ENCODE measurements around the gene ARAP1.
A peak's percentile ranks its signal among the peaks of the same experiment; 100 is the strongest.

Gene ARAP1

GRCh38 chr11:72702096-72702495 lies 50.1 kb downstream of the ARAP1 start:
- DNase-seq: no peak

GRCh38 chr11:72701466-72701865 lies 50.7 kb downstream of the ARAP1 start:
- no peak for DNase-seq

DNA sequence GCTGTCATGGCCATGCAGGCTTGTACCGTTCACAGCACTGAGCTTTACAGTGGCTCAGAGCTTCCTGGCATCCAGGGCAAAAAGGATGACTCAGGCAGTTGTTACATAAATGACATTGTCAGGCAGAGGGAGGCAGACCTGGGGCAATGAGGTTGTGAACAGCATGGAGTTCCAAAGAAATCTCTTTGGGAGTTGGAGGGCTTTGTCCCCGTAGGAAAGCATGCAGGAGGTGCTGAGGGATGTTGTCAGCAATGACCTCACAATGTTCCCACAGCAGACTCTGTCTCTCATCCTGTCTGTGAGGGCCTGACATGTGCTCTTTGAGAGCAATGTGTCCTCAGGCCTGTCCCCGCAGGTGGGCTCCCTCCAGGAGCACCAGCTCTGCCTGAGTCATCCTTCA lies 52.1 kb downstream of the ARAP1 start:
- no peak for DNase-seq

GRCh38 chr11:72697814-72698213 lies 54.4 kb downstream of the ARAP1 start:
- no peak for DNase-seq

DNA sequence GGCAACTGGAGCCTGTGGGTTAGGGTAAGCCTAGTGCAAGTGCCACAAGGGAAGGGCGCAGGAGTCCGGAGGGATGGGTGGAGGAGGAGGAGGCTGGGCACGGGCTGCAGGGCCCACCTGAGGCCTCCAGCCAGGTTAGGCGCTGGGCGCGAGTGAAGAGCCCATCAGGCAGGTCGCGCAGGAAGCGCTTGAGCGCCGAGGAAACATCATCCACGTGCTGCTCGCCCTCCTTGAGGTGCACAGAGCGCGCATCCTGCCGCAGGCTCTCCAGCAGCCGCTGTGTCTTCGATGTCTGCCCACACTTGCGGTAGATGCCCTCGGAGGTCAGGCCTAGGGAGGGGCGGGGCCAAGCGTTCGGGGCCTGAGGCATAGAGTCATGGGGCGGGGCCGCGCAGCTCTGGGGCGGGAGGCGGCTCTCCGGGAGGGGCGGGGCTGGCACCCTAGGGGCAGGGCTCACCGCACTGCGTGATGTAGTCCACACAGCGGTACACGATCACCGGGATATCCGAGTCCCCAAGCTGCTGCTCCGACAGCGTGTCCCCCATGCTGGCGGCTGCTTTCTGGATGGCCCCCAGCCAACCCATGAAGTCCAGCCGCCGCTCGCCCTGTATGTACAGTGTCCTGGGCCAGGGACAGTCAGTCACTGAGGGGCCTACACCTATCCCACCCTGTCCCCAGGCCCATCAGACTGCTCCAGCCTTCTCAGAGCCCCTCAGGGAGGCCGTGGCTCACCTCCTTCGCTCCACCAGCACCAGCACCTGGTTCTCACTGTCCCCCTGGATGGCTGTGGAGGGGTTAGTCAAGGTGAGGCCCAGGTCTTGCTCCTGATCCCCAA lies 55.1 kb downstream of the ARAP1 start:
- no peak for DNase-seq

DNA sequence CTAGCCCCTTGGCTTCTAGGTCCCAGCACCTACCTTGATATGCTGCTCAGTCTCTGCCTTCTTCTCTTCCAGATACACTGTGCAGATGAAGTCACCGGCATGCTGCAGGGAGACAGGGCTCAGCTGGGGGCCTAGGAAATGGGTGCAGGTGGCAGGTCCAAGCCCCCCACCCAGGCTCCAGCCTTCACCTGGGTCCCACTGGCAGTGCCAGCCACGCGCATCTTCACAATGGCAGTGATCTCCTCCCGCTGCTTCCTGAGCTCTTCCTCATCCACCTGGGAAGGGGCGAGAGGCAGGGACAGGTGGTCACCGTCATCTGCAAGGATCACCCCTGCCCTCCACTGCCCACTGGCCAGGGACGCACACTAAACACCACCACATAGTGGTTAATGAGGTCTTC lies 56.9 kb downstream of the ARAP1 start:
- no peak for DNase-seq

DNA sequence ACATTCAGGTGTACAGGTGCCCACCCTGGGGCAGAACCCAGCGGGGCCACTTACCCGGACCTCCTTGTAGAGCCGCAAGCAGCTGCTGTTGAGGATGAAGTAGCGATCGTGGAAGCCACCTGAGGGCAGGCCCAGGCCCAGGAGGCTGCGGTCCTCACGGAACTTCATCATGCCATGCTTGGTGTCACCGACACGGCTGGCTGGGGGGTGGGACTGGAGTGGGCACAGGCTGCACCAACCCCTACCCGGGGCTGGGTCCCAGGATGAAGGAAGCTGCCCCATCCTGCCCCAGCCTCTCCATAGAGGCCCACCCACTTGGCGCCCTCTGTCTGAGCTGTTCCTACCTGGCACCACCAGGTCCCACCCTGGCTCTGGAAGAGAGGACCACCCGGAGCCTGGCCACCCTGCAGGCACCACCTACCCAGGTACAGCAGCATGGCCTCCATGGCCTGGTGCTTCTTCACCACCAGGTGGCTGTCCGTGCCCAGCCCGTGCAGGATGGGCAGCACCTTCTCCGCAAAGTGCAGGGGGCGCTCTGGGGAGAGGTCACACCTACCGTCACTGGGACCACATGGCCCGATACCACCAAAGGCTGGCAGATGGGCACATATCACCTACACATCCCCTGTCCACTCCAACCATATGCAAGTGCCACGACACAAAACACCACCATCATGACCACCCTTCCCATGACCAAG lies 58.8 kb downstream of the ARAP1 start:
- DNase-seq: no peak

GRCh38 chr11:72692498-72693237 lies 59.5 kb downstream of the ARAP1 start:
- no peak for DNase-seq

DNA sequence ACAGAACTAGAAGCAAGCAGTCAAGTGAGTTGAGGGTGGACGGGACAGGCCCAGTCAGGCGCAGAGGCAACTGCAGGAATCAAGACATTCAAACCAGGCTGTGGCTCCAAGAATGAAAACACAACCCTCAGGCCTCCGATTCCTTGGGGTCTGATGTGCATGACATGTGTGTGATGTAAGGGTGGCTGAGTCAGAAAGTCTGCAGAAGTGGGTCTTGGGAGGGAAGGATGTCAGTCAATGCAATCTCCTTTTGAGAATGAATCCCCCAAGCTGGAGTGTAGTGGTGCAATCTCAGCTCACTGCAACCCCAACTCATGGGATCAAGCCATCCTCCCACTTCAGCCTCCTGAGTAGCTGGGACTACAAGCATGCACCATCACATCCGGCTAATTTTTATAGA lies 62.0 kb downstream of the ARAP1 start:
- peak; percentile 62 for DNase-seq

GRCh38 chr11:72688929-72689328 lies 63.3 kb downstream of the ARAP1 start:
- no peak for DNase-seq

GRCh38 chr11:72688486-72688885 lies 63.7 kb downstream of the ARAP1 start:
- no peak for DNase-seq

GRCh38 chr11:72687326-72687725 lies 64.9 kb downstream of the ARAP1 start:
- DNase-seq: no peak

DNA sequence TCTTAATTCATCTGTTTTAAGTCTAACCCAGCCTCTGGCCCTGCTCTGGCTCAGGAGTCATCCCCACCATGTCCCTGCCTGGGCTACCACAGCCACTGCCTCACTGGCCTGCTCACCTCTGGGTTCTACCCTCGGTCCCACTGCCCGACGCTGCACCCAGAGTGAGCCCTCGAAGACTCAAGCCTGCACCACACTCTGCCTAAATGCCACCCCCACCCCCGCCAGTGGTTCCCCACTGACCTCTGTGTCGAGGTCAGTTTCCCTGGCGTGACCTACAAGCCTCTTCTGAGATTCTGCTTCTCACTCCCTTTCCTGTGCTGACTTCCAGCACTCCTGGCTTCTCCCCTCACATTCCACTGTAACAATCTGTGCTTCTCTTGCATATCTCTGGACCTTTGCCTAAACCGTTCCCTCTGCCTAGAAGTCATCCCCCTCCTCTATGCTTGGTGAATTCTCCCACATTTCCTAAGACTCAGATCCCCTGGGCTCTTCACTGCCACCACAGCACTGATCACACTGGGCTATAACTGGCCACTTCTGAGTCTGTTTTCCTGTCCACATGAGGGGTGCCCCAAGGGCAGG lies 65.5 kb downstream of the ARAP1 start:
- no peak for DNase-seq

DNA sequence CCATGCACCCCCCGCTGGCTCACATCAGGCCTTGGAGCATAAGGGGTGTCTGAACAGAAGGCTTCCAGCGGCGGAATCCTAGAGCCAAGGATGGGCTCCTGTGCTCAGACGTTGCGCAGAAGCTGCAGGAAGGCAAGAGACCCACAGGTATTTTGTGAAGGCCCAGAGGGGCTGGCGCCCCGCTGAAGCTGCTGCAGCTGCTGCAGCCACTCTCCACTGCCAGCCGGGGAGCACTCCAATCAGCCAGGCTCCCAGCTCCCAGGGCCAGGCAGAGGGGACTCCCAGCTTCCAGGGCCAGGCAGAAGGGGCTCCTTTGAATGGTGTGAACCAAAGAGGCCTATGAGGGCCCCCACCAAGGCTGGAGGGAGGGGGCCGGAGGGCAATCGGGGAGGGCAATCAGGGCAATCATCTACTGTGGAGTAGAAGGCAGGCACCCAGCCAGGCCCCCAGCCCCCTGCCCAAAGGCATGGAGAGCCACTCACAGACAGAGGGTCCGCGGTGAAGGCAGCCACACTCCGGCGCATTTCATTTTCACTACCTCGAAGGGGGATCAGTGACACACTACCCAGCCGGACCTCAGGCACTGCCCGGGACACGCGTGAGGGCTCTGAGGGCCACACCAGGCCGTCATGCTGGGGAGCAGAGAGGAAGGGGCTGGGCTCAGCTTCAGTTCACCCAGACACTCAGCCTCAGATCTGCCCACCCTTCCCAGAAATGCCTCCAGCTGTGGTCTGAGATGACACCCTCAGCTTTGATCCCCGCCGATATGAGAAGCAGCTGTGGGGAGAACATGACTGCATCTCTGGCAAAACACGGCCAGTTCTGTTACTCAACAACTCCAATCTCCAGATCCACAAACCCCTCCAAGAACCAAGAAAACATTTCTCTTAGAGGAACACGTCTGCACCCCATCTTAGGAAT lies 66.4 kb downstream of the ARAP1 start:
- no peak for DNase-seq

DNA sequence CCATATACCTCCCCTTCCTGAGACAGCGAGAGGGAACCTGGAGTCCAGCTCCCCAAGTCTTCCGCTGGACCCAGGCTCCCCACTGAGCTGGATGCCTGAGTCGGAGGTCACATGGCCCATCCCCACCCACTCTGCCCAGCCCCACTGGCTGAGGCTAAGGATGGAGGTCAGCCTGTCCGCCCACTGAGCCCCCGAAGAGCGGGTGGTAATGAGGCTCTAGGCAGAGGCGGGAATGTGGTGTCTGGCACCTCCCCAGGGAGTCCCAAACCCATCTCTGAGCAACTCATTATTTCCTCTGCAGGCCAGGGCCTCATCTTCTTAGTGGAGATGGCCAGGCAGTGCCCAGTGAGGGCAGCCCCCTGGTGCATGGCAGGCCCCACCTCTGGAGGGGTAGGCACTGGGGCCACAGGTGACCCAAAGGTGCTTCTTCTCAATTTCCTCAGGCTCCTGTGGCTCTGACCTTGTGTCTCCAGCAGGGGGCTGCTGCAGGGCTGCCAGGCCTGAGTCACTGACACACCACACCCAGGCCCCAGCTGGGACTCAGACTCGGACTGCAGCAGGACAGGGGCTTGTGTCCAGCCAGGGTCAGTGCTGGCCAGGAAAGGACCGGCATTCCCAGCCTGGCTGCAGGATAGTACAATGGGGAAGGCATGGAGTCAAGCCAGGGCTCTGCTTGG lies 67.8 kb downstream of the ARAP1 start:
- DNase-seq: peak; percentile 55

DNA sequence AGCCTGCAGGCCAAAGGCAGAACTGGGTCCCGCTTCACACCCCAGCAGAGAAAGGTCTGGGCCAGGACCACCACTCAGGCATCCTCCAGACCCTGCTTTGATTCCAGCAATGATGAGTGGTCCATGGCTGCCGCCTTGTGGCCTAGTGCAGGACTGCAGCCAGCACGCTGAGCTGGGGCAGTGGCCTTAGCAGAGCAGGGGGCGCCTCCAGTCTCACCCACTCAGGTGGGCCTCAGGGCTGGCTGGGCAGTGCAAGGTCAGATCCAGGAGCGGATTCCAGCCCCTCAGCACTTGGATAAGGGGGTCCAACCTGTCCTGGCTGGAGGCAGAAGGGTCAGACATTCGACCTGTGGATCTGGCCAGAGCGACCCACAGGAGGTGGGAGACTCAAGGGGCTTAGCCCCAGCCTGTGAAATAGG lies 68.4 kb downstream of the ARAP1 start:
- DNase-seq: peak; percentile 61

GRCh38 chr11:72682858-72683243 lies 69.4 kb downstream of the ARAP1 start:
- no peak for DNase-seq

DNA sequence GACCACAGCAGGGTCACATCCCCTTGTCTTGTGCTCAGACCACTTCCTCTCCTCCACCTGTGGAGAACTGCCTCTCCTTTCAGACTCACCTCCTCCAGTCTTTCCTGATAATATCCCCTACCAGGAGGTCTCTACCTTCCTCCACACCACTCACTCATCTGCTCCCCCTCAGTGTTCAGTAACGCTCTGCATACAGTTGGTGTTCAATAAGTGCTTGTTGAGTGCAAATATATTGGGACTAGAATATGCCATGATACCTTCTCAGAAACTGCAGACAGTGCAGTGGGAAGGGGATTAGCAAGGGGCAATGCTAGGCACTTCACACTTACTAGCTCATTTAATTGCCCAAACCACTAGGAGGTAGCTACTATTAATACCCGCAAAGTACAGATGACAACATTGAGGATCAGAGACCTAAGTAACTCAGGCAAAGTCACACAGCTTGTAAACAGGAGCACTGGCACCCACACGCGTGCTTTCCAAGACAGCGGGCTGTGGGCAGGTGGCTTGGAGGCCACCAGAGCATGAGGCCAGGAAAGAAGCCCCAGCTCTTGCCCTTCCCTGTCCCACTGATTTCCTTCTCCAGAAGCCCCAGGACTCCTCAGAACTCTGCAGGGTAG lies 69.9 kb downstream of the ARAP1 start:
- DNase-seq: no peak

GRCh38 chr11:72681226-72682153 lies 70.7 kb downstream of the ARAP1 start:
- DNase-seq: no peak

GRCh38 chr11:72680624-72681158 lies 71.5 kb downstream of the ARAP1 start:
- DNase-seq: no peak
